ENCODE data around the gene ATP6V1F.

ATP6V1F gene

DNA sequence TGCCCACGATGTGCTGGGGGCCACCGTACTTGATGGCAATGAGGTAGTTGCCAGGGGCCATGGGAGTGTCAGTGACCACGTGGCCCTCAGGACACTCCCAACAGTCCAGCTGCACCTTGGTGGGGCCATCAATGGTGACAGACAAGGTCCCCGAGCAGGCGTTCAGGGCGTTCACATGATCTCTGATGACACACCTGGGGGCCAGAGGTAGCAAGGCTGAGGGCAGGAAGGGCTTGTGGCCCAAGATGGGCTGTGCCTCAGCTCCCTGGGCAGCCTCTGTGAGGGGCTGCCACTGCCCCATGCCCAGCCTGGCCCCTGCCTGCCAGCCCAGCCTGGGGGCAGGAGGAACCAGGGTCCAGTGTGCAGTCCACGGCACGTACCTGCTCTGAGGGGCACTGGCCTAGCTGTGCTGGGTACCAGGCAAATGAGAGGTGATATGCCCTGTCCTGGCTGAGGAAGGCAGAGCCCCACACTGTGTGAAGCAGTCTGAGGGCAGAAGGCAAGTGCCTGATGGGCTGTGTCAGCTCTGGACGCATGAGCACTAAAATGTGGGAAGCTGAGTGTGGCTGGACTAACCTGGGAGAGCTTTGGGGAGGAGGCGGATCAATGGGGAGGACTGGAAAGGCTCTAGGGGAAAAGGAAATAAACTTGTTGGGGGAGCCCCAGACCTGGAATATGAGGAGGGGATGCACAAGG is 51.4 kb downstream of the ATP6V1F start:
- TF ChIP-seq POLR2A (IDR thresholded peaks at IDR 0.05; ENCODE audit: low read depth, low read length) (no peak), TAF1 (IDR thresholded peaks at IDR 0.05; ENCODE audit: borderline replicate concordance, low read depth, low read length) (no peak), POLR2AphosphoS5 (IDR thresholded peaks at IDR 0.05; ENCODE audit: low read depth, low read length) (no peak)
- no peak for FAIRE-seq
- no peak for DNase-seq (ENCODE audit: insufficient read length)

DNA sequence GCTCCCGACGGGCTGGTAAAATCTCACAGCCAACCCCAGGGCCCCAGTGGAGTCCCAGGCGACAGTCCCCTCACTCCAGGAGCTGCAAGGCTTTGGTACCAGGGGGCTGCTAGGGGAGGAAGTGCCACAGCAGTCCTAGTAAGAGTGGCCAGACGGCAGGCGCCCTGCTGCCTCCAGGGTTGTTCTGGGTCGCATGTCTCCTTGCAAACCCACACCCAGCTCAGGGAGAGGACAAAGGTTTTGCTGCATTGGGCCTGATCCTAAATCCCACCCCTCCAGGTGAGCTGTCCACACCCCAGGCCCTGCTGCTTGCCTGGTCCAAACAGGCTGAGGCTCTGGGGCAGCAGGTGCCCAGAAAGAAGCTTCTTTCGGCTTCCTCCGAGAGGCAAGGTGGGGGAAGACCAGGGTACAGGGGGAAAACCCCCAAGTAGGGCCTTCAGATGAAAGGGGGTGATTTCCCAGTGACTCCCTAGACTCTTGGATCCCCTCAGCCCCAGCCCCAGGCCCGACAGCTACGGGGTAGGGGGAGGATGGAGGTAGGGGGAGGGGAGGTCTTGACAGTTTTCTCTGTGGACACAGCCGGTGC is 52.0 kb downstream of the ATP6V1F start:
- peak; percentile 81 for FAIRE-seq
- no peak for TF ChIP-seq POLR2A (IDR thresholded peaks at IDR 0.05; ENCODE audit: low read depth, low read length)
- TF ChIP-seq POLR2AphosphoS5 (IDR thresholded peaks at IDR 0.05; ENCODE audit: low read depth, low read length), result no peak
- no peak for TF ChIP-seq TAF1 (IDR thresholded peaks at IDR 0.05; ENCODE audit: borderline replicate concordance, low read depth, low read length)
- DNase-seq (ENCODE audit: insufficient read length), result no peak

DNA sequence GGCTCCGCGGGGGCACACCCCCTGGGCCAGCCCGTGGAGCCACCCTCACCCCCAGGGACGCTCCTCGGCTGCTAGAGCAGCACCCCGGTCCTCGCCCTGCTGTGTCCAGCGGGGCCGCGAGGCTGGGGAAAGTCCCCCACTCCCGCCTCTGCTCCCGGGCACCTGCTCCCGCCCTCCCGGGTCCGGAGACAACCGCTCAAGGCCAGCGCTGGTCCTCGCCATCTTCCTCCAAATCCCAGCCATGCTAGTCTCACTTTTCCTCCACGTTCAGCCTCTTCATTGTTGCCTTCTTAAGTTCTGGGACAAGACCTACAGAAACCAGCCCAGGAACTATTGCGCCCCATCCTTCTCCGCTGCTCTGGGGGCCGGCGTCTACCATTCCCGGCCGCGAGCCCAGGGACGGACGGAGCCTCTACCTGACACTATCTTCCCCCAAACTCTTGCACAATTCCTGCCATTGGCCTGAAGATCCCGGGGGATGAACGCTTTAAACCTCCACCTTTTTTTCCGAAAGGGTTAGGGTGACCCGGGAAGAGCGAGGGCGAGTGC is 52.7 kb downstream of the ATP6V1F start:
- TF ChIP-seq TAF1 (IDR thresholded peaks at IDR 0.05; ENCODE audit: borderline replicate concordance, low read depth, low read length) (no peak), POLR2A (IDR thresholded peaks at IDR 0.05; ENCODE audit: low read depth, low read length) (no peak), POLR2AphosphoS5 (IDR thresholded peaks at IDR 0.05; ENCODE audit: low read depth, low read length) (no peak)

More for the DNA sequence above, 52.7 kb downstream of the ATP6V1F start:
- FAIRE-seq (peak; percentile 76), DNase-seq (ENCODE audit: insufficient read length) (no peak)

All from GM12892 (cell line).